Glomerular endothelial cell (primary cell): ENCODE measurements around the gene CEP164. TPM values are rescaled to one million over a fixed set of nuclear protein-coding genes. Genes with fewer than 3 reads are reported as not detected.

ENCODE experiments used
- DNase-seq: peaks from one replicate; pipeline ENCODE4 v3.0.0-alpha.2; 2011; ENCODE audit warnings: low read depth, low spot score; ENCODE audit errors: extremely low read depth
- total RNA-seq: library from RNA; depleted of rRNA; stranded (reverse); fragments of >200 nt; gene quantifications from 2 replicates; pipeline ENCODE4 v1.2.3, GENCODE V29; 2015

CEP164 gene
- total RNA-seq, 1 donor from 2014 or later = 22.8 TPM

- DNase-seq = no peak
Observed at GRCh38 chr11:117457835-117458234, 130.2 kb downstream of the CEP164 start.

DNA sequence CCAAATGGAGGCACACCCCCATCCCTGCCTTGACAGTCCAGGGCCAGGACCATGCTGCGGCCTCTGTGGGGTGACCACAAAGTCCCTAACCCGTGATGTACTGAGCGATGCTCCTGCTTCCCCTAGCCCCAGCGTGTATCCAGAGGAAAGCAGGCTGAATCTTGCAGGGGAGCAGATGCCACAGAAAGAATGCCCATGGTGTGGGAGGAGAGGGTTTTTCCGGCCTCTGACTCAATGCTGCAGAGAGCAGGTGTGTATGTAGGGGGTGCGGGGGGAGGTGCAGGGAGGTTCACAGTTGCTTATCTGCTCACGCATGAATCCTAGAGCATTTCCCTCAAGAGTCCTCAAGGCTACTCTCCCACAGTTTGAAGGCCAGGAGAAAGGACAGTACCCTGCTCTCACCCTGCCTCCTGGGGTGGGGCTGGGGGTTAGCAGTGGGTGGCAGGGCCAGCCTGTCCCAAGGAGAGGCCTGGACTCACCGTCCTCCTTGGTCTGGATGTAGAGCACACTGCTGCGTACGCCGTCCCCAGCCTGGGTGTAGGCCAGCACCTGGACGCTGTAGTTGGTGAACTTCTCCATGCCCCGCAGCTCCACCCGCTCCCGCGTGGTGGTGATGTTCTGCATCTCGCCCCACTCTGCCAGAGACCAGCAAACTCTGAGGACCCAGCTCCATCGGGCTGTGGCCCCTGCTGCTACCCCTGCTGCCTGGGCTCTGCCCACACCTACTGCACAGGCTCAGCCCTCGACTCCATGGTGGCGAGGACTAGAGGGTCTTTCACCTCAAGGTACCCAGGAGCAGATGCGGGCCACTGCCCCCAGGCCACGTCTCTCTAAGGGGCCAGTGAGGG is 130.8 kb downstream of the CEP164 start:
- no peak for DNase-seq

DNA sequence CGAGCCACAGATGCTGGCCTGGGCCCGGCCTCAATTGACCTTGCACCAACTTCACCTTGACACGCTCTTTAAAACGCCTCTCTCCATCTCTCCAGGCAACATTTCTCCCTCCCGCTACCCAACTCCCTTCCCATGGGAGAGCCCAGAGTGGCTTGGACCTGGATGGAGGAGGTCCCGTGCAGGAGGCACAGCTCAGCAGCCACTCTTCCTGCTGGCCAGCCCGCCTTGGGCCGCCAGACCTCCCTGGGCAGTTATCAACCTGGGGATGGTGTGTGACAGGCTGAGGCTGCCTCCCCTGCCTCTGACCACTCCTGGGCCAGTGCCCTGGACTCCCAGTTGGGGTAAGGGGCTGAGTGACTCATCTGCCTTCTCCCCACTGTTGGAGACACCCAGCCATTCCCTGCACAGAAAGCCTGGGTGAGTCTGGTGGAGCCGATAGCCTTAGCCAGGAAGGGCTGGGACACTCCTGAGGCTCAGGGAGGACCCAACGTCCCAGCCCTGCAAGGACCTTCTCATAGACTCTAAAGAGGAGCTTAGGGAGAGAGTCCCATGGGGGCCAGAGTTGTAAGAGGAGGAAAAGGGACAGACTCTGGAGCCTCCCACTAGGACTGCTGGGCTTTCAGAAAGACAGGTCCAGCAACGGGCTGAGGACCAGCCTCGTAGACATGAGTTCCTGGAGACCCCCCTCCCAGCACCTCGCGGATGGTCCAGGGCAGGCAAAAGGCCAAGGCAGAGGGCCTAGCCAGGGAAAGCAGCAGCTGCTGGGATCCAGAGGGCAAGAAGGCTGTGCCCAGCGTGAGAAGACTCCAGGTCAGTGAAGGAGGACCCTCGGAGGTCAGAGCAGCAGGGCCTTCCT is 131.7 kb downstream of the CEP164 start:
- DNase-seq = no peak

DNA sequence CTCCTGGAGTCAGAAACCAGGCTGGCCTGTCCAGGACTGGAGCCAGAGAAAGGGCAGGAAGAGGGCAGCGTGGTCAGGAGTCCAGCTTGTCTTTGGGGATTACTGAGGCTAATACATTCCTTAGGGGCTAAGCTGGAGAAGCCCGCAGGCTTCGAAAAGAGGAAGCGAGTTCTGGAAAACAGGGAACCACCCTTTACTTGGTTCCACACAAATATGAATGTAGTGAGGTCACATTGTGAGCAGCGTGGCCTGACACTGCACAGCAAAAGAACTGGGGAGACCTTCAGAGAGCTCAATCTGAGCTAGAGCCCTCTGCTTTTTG is 132.3 kb downstream of the CEP164 start:
- DNase-seq = no peak

DNA sequence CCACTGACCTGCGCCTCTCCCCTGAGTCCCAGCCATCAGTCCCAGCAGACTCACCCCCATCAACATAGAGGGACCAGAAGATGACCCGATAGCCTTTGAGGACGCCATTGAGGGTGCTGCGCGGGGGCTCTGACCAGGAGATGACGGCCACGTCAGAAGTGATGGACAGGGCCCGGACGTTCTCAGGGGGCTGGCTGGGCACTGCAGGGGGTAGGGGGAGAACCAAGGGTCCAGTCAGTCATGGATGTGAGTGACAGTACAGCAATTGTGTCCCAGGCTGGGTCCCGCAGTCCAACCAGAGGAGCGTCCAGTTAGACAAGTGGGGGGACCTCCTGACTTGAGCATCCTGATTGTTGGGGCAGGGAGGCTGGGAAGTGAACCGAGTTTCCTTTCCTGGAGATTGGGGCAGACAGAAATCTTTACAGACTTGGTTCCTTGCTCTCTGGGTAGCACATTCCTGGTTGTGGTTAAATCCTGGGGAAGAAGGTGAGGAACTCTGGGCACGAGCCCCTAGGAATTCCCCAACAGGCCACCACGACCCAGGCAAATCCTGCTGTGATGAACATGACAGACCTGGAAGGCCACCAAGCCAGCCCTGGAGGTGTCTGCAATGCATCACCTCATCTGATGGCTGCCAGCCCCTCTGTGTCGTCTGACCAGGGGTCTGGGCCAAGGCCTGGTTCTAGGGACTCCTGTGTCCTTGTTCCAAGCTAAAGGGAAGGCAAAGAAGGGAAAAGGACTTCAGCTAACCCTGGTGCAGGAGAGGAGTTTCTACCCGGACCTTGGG is 133.9 kb downstream of the CEP164 start:
- DNase-seq = no peak

- DNase-seq = no peak
Observed at GRCh38 chr11:117462183-117462863, 134.7 kb downstream of the CEP164 start.

- DNase-seq = no peak
Observed at GRCh38 chr11:117462864-117463247, 135.2 kb downstream of the CEP164 start.

Other genes with a start within 250 kb of the CEP164 start
- 14.7 and 15.1 TPM in 2 replicates for gene SIK3, start 229.4 kb upstream of the CEP164 start, total RNA-seq
- 92.6 and 98.5 TPM in 2 replicates for gene PAFAH1B2, start 183.6 kb upstream of the CEP164 start, total RNA-seq
- gene SIDT2, start 149.1 kb upstream of the CEP164 start, total RNA-seq = 16.8 and 21.5 TPM in 2 replicates
- gene TAGLN, start 128.5 kb upstream of the CEP164 start, total RNA-seq = 294 and 467 TPM in 2 replicates
- gene PCSK7, start 95.8 kb upstream of the CEP164 start, total RNA-seq = 68.0 and 84.0 TPM in 2 replicates
- 8.0 and 13.1 TPM in 2 replicates for gene RNF214, start 95.2 kb upstream of the CEP164 start, total RNA-seq
- gene BACE1-AS, start 36.5 kb upstream of the CEP164 start, total RNA-seq = 2.3 and 6.1 TPM in 2 replicates
- gene BACE1, start 11.6 kb upstream of the CEP164 start, total RNA-seq = 24.2 and 27.8 TPM in 2 replicates